Stimulated activated CD8-positive, alpha-beta memory T cell treated with anti-CD3 and anti-CD28 coated beads, Interleukin-4, amount 100 ng/mL, for 1 hour (primary cell): Measurements from ENCODE around the gene ITGAV.

Experiments
- DNase-seq, 2 donors: peaks; one replicate each; pipeline ENCODE4 v3.0.0-alpha.2; 2020; ENCODE audit warnings: low read depth in 2 of 2, low spot score in 1 of 2

The ITGAV gene

DNA sequence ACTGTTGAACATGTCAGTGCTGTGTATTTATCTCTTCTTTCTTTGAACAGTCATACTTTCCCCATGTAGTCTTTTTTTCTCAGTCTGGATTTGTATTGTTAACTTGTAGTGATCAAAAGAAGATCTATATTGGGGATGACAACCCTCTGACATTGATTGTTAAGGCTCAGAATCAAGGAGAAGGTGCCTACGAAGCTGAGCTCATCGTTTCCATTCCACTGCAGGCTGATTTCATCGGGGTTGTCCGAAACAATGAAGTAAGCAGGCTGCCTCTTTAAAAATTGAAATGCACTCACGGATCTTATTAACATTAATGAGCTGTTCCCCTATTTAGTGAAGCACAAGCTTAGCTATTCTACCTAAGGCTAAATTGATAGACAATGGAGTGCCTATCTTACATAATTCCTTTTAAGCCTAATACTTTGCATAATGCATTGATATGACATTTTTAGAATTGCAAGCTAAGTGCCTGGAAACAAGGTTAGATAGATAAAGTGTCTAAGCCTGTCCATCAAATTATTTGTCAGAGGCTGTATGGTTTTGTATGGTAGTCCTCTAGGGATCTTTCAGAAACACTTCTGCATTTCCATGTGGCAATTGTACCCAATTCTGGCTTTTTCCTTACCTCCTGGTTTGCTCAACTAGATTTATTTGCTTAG lies 74.7 kb downstream of the ITGAV start:
- DNase-seq, result no peak

DNA sequence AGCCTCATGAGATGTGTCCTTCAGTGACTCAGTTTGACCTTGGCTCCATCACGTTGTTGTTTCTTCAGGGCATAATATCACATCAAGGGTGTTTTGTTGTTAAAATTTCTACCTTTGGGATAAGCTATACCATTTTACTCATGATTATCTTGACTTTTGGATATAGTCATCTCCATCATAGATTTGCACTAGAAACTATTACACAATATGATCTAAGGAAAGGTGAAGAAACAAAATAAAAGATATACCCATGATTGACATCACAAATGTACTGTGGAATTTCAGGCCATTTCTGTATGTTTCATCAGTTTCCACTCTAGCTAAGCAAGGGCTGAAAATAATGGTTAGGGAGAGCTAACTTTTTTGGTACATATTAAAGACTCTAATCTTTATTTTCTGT lies 79.3 kb downstream of the ITGAV start:
- DNase-seq, result no peak

DNA sequence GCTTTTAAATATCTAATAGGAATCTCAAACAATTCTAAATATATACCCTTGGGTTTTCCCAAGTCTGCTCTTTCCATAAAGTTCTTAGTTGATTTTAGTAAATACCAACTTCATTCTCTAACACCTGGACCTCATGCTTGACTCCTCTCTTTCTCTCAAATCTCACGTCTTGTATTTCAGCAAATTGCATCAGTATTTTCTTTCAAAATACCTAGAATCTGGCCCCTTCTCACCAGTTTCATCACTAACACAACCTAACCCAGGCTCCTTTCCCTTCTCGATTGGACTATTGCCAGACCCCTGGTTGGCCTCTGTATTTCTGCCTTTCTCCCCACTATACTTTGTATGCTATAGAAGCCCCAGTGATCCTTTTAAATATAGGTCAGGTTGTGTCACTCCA lies 81.0 kb downstream of the ITGAV start:
- DNase-seq, result no peak

DNA sequence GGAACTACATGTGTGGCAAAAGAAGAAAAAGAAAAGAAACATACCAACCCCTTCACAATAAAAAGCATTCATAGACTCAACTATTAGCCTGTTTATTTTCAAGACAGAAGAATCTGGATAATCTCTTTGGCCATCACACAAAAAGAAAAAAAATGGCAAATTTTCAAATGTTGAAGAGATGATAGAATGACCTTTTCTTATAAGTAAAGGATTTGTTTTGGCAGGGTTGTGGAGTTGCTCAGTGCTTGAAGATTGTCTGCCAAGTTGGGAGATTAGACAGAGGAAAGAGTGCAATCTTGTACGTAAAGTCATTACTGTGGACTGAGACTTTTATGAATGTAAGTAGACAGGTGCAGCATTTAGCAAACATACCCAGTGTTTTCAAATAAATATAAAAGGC lies 85.5 kb downstream of the ITGAV start:
- no peak for DNase-seq

DNA sequence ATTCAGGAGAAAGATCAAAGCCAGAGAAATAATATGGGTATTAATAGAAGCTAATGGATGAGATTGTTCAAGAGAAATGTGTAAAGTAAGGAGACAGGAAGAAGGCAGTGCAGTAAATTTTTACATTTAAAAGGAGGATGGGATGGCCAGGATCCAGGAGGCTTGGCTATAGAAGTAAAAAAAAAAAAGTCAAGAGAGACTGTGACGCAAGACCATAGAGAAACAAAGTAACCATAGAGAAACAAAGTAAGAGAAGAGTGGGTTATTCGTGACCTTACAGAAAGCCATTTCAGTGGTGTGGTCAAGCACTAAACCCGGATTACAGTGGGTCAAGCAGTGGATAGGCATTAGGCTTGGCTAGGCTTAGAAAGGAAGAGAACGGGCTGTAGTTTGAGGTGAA lies 93.5 kb downstream of the ITGAV start:
- DNase-seq, result no peak

DNA sequence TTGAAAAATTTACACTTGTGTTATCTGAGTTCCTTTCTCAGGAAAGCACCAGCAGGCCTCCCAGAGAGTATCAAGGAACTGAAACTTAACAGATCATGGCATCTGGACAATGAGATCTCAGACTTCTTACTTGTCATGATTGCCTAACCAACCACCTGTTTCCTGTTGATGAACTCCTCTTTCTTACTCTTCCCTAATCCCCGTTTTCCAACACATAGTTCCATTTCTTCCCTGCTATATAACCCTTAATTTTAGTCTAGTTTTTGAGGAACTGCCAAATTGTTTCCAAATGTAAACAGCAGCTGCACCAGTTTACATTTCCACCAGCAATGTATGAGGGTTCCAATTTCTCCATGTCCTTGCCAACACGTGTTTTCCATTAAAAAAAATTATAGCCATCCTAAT lies 98.0 kb downstream of the ITGAV start:
- no peak for DNase-seq

DNA sequence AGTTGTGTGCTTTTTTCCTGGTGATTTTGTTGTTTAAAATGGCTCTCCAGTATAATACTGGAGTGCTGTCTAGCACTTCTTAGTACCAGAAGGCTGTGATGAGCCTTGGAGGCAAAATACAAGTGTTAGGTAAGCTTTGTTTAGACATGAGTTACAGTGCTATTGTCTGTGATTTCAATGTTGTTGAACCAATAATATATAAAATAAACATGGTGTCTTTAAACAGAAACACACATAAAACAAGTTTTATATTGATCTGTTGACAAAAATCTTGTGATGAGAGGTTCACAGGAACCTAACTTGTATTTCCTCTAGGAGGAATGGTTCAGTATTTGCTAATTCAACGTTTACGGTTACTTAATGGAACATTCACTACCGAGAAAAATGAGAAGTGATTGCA lies 99.0 kb downstream of the ITGAV start:
- no peak for DNase-seq

DNA sequence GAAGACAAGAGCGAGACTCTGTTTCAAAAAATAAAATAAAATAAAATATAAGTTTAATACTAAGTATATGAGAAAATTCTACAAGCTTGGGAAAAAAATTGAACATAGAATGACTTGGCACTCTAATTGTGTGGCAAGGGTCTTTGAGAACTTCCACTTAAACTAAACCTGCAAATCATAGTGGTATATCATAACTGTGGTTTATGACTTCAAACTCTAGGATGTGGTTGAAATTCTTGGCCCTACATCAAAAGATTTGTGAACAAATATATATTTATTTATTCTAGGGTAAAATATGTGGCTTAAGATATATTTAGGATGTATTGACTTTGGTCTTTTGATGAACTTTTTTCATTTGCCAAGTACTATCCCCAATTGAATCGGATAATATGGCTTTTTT lies 100.9 kb downstream of the ITGAV start:
- DNase-seq, result no peak

DNA sequence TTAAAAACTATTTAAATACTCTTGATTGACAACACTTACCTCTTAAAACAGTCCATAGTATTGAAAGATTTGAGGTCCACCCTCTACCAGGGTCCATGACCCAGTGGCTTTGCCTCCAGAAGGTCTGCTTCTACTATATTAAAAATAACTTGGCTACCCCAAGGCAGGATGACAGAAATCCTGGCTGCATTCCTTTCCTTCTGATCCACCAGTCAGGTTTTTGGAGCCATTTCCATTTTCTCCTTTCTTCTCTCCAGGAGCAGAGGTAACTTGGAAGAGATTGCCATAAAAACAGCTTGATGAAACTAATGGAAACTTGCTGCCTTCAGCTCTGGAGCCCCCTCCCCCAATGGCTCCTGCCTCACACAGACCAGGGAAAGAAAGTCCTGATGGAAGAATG lies 101.4 kb downstream of the ITGAV start:
- DNase-seq, result no peak

DNA sequence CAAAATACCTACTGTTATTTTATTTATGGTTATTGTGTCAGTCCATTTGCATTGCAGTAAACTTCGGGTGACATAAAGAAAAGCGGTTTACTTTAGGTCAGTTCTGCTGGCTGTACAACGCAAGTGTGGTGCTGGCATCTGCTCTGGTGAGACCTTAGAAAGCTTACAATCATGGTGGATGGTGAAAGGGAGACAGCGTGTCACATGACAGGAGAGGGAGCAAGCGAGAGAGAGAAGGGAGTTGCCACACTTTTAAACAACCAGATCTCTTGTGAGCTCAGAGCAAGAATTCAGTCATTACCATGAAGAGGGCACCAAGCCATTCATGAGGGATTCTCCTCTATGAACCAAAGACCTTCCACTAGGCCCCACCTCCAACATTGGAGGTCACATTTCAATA lies 102.0 kb downstream of the ITGAV start:
- no peak for DNase-seq

DNA sequence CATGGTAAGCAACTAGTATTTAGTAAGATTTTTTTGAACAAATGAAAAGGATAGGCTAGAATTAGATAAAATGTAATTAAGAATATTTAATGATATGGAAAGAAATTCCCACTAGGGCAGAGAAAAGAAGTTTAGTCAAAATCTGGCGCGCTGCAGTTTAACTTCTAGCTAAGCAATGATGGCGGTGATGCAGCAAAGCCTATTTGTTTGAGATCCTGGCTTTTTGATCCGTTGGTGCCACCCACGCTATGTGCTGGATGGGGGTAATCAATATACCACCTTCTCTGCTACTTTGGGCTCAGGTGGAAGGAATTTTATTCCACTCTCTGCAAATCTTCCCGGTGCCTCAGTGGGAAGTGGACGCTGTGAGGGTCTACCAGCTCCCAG lies 103.6 kb downstream of the ITGAV start:
- DNase-seq, result no peak

DNA sequence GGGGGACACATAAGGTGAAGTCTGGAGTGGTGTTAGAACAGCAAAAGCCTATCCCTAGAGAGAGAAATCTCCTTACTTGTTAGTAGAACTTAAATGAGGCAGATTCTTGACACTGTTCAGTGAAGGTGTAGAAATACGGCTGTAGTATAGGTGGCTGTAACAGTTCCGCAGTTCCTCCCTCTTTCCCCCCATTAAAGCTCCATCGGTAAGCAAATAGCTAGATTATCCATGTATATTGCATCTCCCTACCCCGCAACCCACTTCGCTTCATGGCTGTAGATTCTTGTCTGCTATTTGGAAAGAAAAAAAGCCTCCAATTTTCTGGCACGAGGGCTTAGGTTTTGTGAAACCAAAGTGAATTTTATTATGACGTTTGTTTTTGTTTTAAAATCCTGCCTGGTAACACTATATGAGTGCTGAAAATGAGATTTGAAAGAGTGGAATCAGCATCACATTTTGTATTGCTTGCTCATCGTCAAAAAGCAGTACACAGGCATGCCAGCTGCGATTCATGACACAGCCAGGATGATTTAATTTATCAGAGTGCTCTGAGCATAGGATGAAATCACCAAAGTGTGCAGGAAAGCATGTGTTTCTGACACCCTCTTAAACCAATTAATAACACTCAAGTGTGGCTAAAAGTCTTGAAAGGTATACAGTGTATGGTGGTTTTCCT lies 105.4 kb downstream of the ITGAV start:
- DNase-seq, result no peak

DNA sequence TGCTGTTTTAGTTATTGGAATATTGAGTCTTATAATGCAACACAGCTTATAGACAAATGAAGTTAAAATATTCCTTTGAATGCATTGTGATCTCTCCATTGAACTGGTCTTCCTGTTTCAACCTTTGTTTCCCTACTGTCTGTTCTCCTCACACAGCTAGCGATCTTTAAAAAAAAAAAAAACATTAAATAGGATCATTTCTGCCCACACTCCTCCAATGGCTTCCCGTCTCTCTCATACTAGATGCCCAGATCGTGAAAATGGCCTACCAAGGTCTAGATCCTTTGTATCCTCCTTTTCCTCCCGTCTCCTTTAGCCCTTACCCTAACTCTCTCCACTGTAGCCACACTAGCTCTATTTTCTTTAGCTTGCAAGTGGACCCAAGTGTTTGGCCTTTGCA lies 106.4 kb downstream of the ITGAV start:
- DNase-seq, result no peak

DNA sequence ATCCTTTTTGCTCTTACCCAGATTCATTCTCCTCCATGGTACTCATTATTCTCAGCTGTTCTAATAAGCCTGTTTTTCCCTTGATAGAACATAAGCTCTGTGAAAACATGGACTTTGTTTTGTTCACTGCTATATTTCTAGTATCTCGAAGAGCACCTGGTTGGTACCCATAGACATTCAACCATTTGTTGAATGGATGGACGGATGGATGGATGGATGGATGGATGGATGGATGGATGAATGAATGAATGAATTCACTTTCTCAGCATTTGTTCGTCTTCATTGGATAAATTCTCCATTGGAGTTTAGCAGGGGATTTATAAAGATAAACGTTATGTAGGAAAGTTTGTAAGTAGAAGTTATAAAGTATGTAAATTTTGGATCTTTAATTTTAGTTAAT lies 106.9 kb downstream of the ITGAV start:
- no peak for DNase-seq

DNA sequence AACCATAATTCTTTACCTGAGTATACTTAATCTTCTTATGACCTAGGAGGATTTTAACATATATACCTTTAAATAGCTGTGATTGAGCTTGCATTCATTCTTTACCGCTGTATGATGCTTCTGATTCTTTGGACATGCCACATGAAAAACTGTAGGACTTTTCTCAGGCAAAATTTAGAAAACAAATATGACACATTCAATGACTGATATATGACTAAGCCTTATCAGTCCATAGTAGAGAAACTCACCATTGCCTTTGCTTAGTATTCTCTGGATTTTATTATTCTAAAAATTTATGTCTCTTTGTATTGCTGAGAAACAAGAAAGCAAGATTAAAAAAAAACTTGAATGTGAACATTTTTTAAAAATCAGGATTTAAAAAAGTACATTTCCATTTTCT lies 107.7 kb downstream of the ITGAV start:
- DNase-seq, result no peak

DNA sequence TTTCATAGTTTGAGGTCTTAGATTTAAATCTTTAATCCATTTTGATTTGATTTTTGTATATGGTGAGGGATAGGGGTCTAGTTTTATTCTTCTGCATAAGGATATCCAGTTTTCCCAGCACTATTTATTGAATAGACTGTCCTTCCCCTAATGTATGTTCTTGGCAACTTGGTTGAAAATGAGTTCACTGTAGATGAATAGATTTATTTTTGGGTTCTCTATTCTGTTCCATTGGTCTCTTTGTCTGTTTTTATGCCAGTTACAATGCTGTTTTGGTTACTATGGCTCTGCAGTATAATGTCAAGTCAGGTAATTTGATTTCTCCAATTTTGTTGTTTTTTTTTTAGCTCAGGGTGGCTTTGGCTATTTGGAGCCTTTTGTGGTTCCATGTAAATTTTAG lies 109.9 kb downstream of the ITGAV start:
- no peak for DNase-seq

DNA sequence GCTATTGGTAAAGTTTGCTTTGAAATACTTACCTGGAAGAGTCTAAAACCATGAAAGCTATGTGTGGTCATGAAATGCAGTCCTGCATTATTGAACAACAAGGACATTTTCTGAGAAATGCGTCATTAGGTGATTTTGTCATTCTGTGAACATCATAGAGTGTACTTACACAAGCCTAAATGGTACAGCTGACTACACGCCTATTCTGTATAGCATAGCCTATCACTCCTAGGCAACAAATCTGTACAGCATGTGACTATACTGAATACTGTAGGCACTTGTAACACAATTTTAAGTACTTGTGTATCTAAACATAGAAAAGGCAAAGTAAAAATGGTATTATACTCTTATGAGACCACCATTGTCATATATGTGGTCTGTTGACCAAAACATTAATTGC lies 112.2 kb downstream of the ITGAV start:
- DNase-seq, result no peak

DNA sequence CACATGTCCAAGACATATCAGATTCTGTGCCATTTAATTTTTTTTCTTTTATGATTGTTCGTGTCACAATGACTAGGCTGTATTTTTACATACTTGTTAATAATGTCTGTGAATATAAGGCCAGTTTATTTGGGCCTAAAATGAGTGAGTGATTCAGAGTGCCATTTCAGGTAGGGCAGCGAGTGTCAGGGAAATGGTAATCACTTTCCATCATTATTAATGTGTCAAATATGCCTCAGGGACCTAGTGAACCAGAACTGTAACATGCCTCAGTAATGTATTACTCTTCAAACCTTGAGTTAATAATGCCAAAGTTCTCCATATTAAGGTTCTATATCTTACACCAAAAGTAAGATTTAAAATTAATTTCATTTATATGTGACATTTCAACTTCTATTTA lies 112.6 kb downstream of the ITGAV start:
- no peak for DNase-seq

DNA sequence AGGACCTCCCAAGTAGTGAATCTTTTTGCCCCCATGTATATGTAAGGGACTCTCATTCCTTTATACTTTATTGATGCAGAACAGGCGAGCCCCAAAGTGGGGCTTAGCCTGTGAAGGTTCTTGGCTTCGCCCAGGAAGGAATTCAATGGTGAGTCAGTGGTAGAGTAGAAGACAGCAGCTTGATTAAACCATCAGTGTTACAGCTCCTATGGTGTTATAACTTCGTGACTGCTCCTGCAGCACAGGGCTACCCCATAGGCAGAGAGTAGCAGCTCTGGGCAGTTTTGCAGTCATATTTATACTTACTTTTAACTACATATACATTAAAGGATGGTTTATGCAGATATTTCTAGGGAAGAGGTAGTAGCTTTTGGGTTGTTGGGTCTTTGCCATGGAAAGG lies 115.0 kb downstream of the ITGAV start:
- no peak for DNase-seq

DNA sequence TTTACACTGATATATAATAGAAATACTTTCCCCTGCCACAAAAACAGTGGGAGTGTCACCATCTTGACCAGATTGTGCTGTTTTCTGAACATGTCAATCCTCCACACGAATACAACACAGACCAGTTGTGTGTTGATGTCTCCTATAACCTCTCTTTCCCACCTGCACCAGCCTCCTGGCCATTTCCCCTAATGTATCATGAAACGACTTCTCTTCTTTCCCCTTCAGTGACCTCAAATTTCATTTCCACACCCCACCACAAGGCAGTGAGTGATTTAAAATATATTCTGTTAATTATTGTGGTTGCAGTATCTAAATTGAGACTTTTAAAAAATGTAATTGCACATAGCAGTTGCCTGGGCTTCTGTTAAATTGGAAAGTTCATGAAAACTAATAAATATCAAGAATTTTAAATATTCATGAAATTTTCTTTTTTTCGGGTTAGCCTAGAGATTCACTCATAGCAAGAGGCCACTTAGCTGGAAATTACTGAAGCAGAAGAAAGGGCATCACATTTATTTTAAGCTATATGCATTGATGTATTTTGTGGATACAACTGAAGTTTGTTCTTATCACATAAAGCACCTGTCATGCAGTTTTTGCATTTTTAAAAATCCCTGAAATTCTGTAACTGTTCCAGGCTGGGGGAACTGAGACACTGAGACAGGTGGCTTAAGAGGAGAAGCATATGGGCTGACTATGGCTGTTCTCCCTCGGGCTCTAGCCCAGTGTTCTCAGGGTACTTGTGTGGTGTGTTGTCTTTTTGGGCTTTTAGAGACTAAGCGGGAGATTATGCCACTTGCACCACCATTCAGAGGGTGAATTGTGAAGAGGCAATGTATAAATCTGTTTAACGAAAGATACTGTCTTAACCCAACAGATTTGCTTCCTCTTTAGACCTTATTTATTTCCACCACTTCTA lies 119.9 kb downstream of the ITGAV start:
- DNase-seq, result no peak

DNA sequence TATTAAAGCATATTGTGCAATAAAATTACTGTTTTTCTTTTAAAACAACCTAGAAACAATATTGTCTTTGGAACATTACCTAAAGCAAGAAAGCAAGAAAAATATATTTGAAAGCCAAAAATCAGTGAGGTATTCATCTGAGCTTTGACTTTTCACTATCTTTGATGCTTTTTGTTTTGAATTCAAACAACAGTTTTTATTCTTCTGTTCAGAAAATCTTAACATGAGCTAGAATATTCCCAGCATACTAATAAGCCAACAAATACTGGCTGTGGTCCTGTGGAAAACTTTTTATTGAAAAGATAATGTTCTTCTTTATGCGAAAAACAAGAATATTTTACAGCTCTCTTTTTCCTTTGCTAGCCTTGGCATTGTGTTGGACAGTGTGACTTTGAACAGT lies 123.8 kb downstream of the ITGAV start:
- DNase-seq, result no peak

DNA sequence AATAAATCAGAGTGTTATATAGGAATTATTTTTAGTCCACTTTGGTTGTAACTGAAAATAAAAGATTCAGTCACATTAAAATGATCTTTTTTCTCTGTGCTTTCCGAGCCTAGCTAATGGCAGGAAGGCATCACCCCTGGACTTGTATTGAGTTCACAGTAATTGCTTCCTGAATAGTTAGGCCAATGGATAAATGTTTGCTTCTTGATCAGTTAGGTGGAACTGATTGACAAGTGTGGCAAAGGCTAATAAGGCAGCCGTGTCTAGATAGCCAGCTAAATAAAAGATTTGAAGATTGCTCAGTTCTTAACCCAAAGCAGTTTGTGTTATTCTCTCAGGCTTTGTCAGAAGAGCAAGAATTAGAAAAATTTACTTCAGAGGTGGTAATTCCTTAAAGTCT lies 124.8 kb downstream of the ITGAV start:
- no peak for DNase-seq
